Measurements from ENCODE around the gene ACBD6. TPM values are rescaled to one million over a fixed set of nuclear protein-coding genes. Genes with fewer than 3 reads are reported as not detected.

ACBD6 gene
- total and polyA plus RNA-seq, 8 donors: 15.0 to 25.1 (median 18.6) TPM

DNA sequence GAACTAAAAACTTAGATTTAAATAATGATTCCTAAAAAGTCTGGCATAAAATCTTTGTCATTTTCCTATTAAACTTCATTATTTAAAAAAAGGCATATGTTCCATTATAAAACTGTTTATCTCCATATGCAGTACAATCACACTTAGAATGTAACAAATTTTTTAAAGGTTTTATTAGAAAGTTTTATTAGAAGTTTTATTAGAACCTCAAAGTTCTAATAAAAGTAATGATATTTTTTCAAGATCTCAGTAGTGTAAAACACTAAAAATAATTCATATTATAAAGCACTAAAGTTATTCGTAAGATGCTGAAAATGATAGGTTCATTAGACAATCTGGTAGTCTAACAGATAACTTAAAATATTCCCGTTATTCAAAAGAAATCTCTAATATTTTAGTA, 43.6 kb downstream of the ACBD6 start:
- ATAC-seq: no peak
- H3K9me3 ChIP-seq: no peaks in the 10 kb centered on the region
- no peak overlapping the region for H3K4me3 ChIP-seq
- DNase-seq: no peak
- H3K36me3 ChIP-seq: no peaks in the 10 kb centered on the region
- no peaks in the 10 kb centered on the region for H3K27me3 ChIP-seq
- WGBS, 2 donors: 65 to 67% methylated on average over 2 of the region's 2 CpGs
- TF ChIP-seq, protein P1, sequence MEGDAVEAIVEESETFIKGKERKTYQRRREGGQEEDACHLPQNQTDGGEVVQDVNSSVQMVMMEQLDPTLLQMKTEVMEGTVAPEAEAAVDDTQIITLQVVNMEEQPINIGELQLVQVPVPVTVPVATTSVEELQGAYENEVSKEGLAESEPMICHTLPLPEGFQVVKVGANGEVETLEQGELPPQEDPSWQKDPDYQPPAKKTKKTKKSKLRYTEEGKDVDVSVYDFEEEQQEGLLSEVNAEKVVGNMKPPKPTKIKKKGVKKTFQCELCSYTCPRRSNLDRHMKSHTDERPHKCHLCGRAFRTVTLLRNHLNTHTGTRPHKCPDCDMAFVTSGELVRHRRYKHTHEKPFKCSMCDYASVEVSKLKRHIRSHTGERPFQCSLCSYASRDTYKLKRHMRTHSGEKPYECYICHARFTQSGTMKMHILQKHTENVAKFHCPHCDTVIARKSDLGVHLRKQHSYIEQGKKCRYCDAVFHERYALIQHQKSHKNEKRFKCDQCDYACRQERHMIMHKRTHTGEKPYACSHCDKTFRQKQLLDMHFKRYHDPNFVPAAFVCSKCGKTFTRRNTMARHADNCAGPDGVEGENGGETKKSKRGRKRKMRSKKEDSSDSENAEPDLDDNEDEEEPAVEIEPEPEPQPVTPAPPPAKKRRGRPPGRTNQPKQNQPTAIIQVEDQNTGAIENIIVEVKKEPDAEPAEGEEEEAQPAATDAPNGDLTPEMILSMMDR (IDR thresholded peaks at IDR 0.05): no peak
- FAIRE-seq: peak; percentile 61
- no peak overlapping the region for H3K27ac ChIP-seq
- intact Hi-C loops (cut with DNase I): no loop called here
- no peaks in the 10 kb centered on the region for H3K4me1 ChIP-seq

DNA sequence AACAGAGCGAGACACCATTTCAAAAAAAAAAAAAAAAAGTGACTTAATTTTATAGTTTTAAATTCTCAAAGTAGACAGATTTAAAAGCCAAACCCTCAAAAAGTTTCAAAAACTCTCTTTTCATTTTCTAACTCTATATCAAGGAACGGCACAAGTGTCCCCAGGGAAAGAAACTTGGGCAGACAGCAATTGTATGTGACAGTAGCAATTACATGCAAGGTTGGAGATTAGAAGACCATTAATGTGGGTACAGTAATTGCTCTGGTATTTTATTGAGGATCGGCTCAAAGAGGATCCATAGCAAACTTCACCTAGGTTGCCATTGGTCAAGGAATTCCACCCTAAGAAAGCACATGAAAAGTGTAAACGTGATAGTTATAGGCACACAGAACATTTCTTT, 46.2 kb downstream of the ACBD6 start:
- TF ChIP-seq, protein P1 (IDR thresholded peaks at IDR 0.05): no peak
- no peaks in the 10 kb centered on the region for H3K27me3 ChIP-seq
- H3K27ac ChIP-seq: no peak overlapping the region
- ATAC-seq (no peak), DNase-seq (no peak), FAIRE-seq (no peak)
- H3K9me3 ChIP-seq: no peaks in the 10 kb centered on the region
- no peaks in the 10 kb centered on the region for H3K36me3 ChIP-seq
- H3K4me3 ChIP-seq: no peak overlapping the region
- H3K4me1 ChIP-seq: no peaks in the 10 kb centered on the region
- intact Hi-C loops (cut with DNase I): no loop called here
- 95% methylated on average over 4 of the region's 4 CpGs for WGBS, 2 donors

DNA sequence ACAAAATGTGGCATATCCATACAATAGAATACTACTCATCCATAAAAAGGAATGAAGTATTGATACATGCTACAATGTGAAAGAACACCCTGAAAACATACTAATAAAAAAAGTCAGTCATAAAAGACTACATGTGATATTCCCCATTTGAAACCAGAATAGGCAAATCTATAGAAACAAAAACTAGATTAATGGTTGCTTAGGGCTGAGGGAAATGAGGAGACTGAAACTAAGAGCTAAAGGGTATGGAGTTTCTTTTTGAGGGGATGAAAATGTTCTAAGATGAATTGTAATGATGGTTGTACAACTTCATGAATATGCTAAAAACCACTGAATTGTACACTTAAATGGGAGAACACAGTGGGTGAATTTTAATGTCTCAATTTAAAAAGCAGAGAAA, 50.9 kb downstream of the ACBD6 start:
- H3K27me3 ChIP-seq: no peaks in the 10 kb centered on the region
- no peak overlapping the region for H3K4me3 ChIP-seq
- intact Hi-C loops (cut with DNase I): no loop called here
- no peaks in the 10 kb centered on the region for H3K9me3 ChIP-seq
- TF ChIP-seq, protein P1 (IDR thresholded peaks at IDR 0.05): no peak
- no peak overlapping the region for H3K27ac ChIP-seq
- H3K4me1 ChIP-seq: no peaks in the 10 kb centered on the region
- DNase-seq: no peak
- FAIRE-seq: no peak
- no peaks in the 10 kb centered on the region for H3K36me3 ChIP-seq
- no peak for ATAC-seq

DNA sequence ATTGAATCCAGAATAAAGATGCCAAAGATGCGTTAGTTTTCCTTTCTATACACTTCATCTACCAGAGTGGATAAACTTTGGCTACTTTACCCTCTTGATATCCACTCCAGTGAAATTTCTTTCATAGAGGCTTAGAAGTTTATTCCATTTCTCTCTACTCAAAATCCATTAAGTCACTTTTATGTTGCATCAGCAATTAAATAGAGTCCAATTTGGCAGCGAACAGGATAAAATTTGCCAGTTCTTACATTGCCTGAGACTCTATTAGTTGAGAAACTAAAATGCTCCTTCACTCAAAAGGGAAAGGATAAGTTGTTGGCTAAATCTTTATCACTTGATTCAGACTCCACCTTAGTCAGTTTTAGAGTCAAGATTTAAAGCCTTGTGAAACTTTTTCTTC, 57.9 kb downstream of the ACBD6 start:
- no peaks in the 10 kb centered on the region for H3K4me1 ChIP-seq
- intact Hi-C loops (cut with DNase I): no loop called here
- 93 to 96% methylated on average over 2 of the region's 2 CpGs for WGBS, 2 donors
- no peak overlapping the region for H3K4me3 ChIP-seq
- FAIRE-seq (no peak), ATAC-seq (no peak), DNase-seq (no peak)
- no peaks in the 10 kb centered on the region for H3K27me3 ChIP-seq
- H3K36me3 ChIP-seq: no peaks in the 10 kb centered on the region
- no peak overlapping the region for H3K27ac ChIP-seq
- TF ChIP-seq, protein P1 (IDR thresholded peaks at IDR 0.05): no peak
- peaks cover 0 to 4% (median 0%) of the 10 kb centered on the region in 4 donors for H3K9me3 ChIP-seq

DNA sequence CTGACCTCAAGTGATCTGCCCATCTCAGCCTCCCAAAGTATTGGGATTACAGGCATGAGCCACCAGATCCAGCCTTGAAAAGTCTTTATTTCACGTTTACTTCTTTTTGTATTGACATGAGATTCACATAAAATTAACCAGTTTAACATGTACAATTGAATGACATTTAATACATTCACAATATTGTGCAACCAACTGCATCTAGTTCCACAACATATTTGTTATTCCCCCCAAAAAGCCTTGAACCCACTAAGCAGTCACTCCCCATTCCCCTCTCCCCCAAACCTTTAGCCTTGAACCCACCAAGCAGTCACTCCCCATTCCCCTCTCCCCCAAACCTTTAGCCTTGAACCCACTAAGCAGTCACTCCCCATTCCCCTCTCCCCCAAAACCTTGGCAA, 62.0 kb downstream of the ACBD6 start:
- Histone ChIP-seq H3K36me3 (no peaks in the 10 kb centered on the region), H3K27ac (no peak overlapping the region), H3K9me3 (peaks cover 0 to 4% (median 0%) of the 10 kb centered on the region in 4 donors), H3K27me3 (no peaks in the 10 kb centered on the region), H3K4me3 (no peak overlapping the region), H3K4me1 (no peaks in the 10 kb centered on the region)
- TF ChIP-seq, protein P1 (IDR thresholded peaks at IDR 0.05): no peak
- intact Hi-C loops (cut with DNase I): no loop called here
- ATAC-seq (no peak), FAIRE-seq (no peak), DNase-seq (no peak)
- 84 to 89% methylated on average over 1 of the region's 1 CpG for WGBS, 2 donors

Data from pancreas (tissue), 10 donors.